Gastroesophageal sphincter (tissue), 4 donors: Measurements from ENCODE around the gene MTG2. TPM values are rescaled to one million over a fixed set of nuclear protein-coding genes. Genes with fewer than 3 reads are reported as not detected.

Source experiments
- ATAC-seq: fragments of 150-250 bp; one replicate; pipeline ENCODE4 v1.9.1; 2016; ENCODE audit warnings: mild to moderate bottlenecking, moderate library complexity
- H3K27ac ChIP-seq, 4 donors: fragments of 200-600 bp; sonication (generic) in 3 of 4; 1 replicate in 3 of 4; 2 replicates in 1 of 4; pipeline ENCODE4 v1.5.1; 2016 to 2019
- H3K27me3 ChIP-seq: fragments of 200-600 bp; sonication (generic); one replicate; pipeline ENCODE4 v1.5.1; 2019
- H3K36me3 ChIP-seq, 2 donors: fragments of 200-600 bp; sonication (generic); one replicate each; pipeline ENCODE4 v1.5.1; 2019; ENCODE audit warnings: control low read depth in 1 of 2
- H3K4me1 ChIP-seq, 3 donors: fragments of 200-600 bp; sonication (generic); 1 replicate in 2 of 3; 2 replicates in 1 of 3; pipeline ENCODE4 v1.5.1; 2016 to 2019; ENCODE audit warnings: control low read depth in 2 of 3
- H3K4me3 ChIP-seq, 2 donors: fragments of 200-600 bp; sonication (generic); one replicate each; pipeline ENCODE4 v1.5.1; 2019; ENCODE audit warnings: mild to moderate bottlenecking in 1 of 2, moderate library complexity in 1 of 2
- H3K9me3 ChIP-seq, 3 donors: fragments of 200-600 bp; sonication (generic); one replicate each; pipeline ENCODE4 v1.5.1; 2017 to 2019; ENCODE audit warnings: control low read depth in 2 of 3
- CTCF ChIP-seq, 4 experiments: fragments of 200-600 bp in 2 of 4; fragments of 450-650 bp in 2 of 4; sonication (generic) in 1 of 4; IDR thresholded peaks; one replicate each; pipeline ENCODE4 v1.5.1; 2017 to 2019; ENCODE audit warnings: antibody characterized with exemption in 4 of 4, mild to moderate bottlenecking in 2 of 4, moderate library complexity in 2 of 4
- EP300 ChIP-seq: sonication (generic); formaldehyde crosslinking; IDR thresholded peaks from one replicate; pipeline ENCODE4 v1.6.1; 2017; ENCODE audit warnings: antibody characterized with exemption, mild to moderate bottlenecking
- POLR2A ChIP-seq, 2 donors: fragments of 450-650 bp; IDR thresholded peaks; one replicate each; pipeline ENCODE4 v1.6.1; 2017; ENCODE audit warnings: antibody characterized with exemption in 2 of 2, mild to moderate bottlenecking in 2 of 2, moderate library complexity in 1 of 2
- POLR2AphosphoS5 ChIP-seq: sonication (generic); formaldehyde crosslinking; IDR thresholded peaks from one replicate; pipeline ENCODE4 v1.6.1; 2017; ENCODE audit warnings: antibody characterized with exemption
- WGBS, 2 donors: methylation state at CpG; one replicate each; pipeline ENCODE4 v1.1.5; 2018; ENCODE audit warnings: low coverage in 1 of 2; 5-methylcytosine and 5-hydroxymethylcytosine counted together
- total RNA-seq, 4 donors: library from RNA; depleted of rRNA; stranded (reverse); fragments of >200 nt; gene quantifications; one replicate each; pipeline ENCODE4 v1.1.0, GENCODE V29; 2016

The MTG2 gene
- total RNA-seq, 4 donors from 2014 or later: 23.7 to 31.3 (median 30.2) TPM

GRCh38 chr20:62142252-62143080, 40.4 kb upstream of the MTG2 start:
- peak overlapping the region; percentile 96 for H3K4me3 ChIP-seq
- H3K9me3 ChIP-seq: no peaks in the 10 kb centered on the region
- peak overlapping the region; percentile 91 to 100 (median 98) for H3K27ac ChIP-seq
- TF ChIP-seq EP300: no peak
- TF ChIP-seq POLR2AphosphoS5: no peak
- TF ChIP-seq CTCF (IDR thresholded peaks at IDR 0.05): no peak
- TF ChIP-seq POLR2A (IDR thresholded peaks at IDR 0.05): no peak
- ATAC-seq: peak; percentile 9
- WGBS, 2 donors: 0% methylated on average over 5 to 6 of the region's 71 CpGs
- peaks cover 0 to 66% (median 23%) of the 10 kb centered on the region in 3 donors for H3K4me1 ChIP-seq
- H3K27me3 ChIP-seq: no peaks in the 10 kb centered on the region
- H3K36me3 ChIP-seq: peaks cover 0 to 33% of the 10 kb centered on the region in 2 donors

GRCh38 chr20:62143081-62143956, 39.5 kb upstream of the MTG2 start, which contains the start of the genes PSMA7 and SS18L1:
Gene PSMA7, minus strand, starts transcription at chr20:62143394. Its CDS starts 91 bp downstream, at chr20:62143303.
Gene SS18L1, plus strand, starts transcription at chr20:62143769. Its CDS starts 52 bp downstream, at chr20:62143821.
- TF ChIP-seq POLR2A (IDR thresholded peaks at IDR 0.05) (peak; percentile 95 to 96), POLR2AphosphoS5 (peak; percentile 83), CTCF (IDR thresholded peaks at IDR 0.05) (no peak), EP300 (no peak)
- Histone ChIP-seq H3K36me3 (peaks cover 0 to 24% of the 10 kb centered on the region in 2 donors), H3K4me3 (peak within 1 kb of the TSS; percentile 96), H3K9me3 (no peaks in the 10 kb centered on the region), H3K27me3 (no peaks in the 10 kb centered on the region), H3K27ac (peak within 1 kb of the TSS; percentile 91 to 100 (median 98)), H3K4me1 (peaks cover 0 to 72% (median 23%) of the 10 kb centered on the region in 3 donors)
- peak; percentile 95 for ATAC-seq
- WGBS, 2 donors: no CpG with 5 or more reads among the region's 148 CpGs

GRCh38 chr20:62143957-62144825, 38.6 kb upstream of the MTG2 start:
- Histone ChIP-seq H3K4me1 (peaks cover 0 to 75% (median 23%) of the 10 kb centered on the region in 3 donors), H3K4me3 (peak overlapping the region; percentile 96), H3K9me3 (no peaks in the 10 kb centered on the region), H3K27me3 (no peaks in the 10 kb centered on the region), H3K27ac (peak overlapping the region; percentile 91 to 100 (median 98)), H3K36me3 (peaks cover 0 to 15% of the 10 kb centered on the region in 2 donors)
- 0 to 4% methylated on average over 6 to 7 of the region's 104 CpGs for WGBS, 2 donors
- peak; percentile 34 for ATAC-seq
- TF ChIP-seq EP300 (no peak), POLR2AphosphoS5 (peak; percentile 46), CTCF (IDR thresholded peaks at IDR 0.05) (peak in 2 of 4 experiments; percentile 5 to 41), POLR2A (IDR thresholded peaks at IDR 0.05) (peak; percentile 40)

- H3K4me3 ChIP-seq: no peak overlapping the region
- no peak for ATAC-seq
- H3K27me3 ChIP-seq: no peaks in the 10 kb centered on the region
- H3K4me1 ChIP-seq: peaks cover 0 to 73% (median 23%) of the 10 kb centered on the region in 3 donors
- no peaks in the 10 kb centered on the region for H3K9me3 ChIP-seq
- WGBS, 2 donors: 85 to 93% methylated on average over 4 to 7 of the region's 7 CpGs
- peaks cover 0 to under 1% of the 10 kb centered on the region in 2 donors for H3K36me3 ChIP-seq
- TF ChIP-seq CTCF (IDR thresholded peaks at IDR 0.05) (no peak), POLR2AphosphoS5 (no peak)
- H3K27ac ChIP-seq: no peak overlapping the region
Measured at GRCh38 chr20:62145688-62146018, 37.2 kb upstream of the MTG2 start.
